ENCODE measurements around the gene SLC30A10.
"Not testable (repeated sequence)": the region's sequence is repeated elsewhere in the genome, so short reads cannot be mapped to it uniquely, and the experiment has no call there.

SLC30A10 gene

GRCh38 chr1:219880765-219881457 lies 47.4 kb downstream of the SLC30A10 start:
- Histone ChIP-seq H3K9me3 (ENCODE audit: control insufficient read depth, low read length) (no peaks in the 10 kb centered on the region), H3K4me1 (ENCODE audit: control insufficient read depth, insufficient read depth, low read length, poor library complexity, severe bottlenecking) (no peaks in the 10 kb centered on the region), H3K27me3 (replicated peaks; ENCODE audit: control insufficient read depth, insufficient read depth, low read length, poor library complexity, severe bottlenecking) (no peaks in the 10 kb centered on the region), H3K36me3 (ENCODE audit: control insufficient read depth, insufficient read depth, low read length) (no peaks in the 10 kb centered on the region), H3K27ac (ENCODE audit: insufficient read depth, low read length, poor library complexity, severe bottlenecking) (no peak overlapping the region), H3K4me3 (ENCODE audit: insufficient read depth, low read depth, low read length, poor library complexity, severe bottlenecking) (no peak overlapping the region)
- DNase-seq = no peak

GRCh38 chr1:219876798-219877209 lies 51.6 kb downstream of the SLC30A10 start:
- Histone ChIP-seq H3K36me3 (ENCODE audit: control insufficient read depth, insufficient read depth, low read length) (no peaks in the 10 kb centered on the region), H3K4me1 (ENCODE audit: control insufficient read depth, insufficient read depth, low read length, poor library complexity, severe bottlenecking) (no peaks in the 10 kb centered on the region), H3K9me3 (ENCODE audit: control insufficient read depth, low read length) (no peaks in the 10 kb centered on the region), H3K27me3 (replicated peaks; ENCODE audit: control insufficient read depth, insufficient read depth, low read length, poor library complexity, severe bottlenecking) (no peaks in the 10 kb centered on the region), H3K27ac (ENCODE audit: insufficient read depth, low read length, poor library complexity, severe bottlenecking) (no peak overlapping the region), H3K4me3 (ENCODE audit: insufficient read depth, low read depth, low read length, poor library complexity, severe bottlenecking) (no peak overlapping the region)
- no peak for DNase-seq

- no peaks in the 10 kb centered on the region for H3K4me1 ChIP-seq (ENCODE audit: control insufficient read depth, insufficient read depth, low read length, poor library complexity, severe bottlenecking)
- no peaks in the 10 kb centered on the region for H3K27me3 ChIP-seq (replicated peaks; ENCODE audit: control insufficient read depth, insufficient read depth, low read length, poor library complexity, severe bottlenecking)
- no peaks in the 10 kb centered on the region for H3K36me3 ChIP-seq (ENCODE audit: control insufficient read depth, insufficient read depth, low read length)
- no peak overlapping the region for H3K4me3 ChIP-seq (ENCODE audit: insufficient read depth, low read depth, low read length, poor library complexity, severe bottlenecking)
- H3K27ac ChIP-seq (ENCODE audit: insufficient read depth, low read length, poor library complexity, severe bottlenecking) = no peak overlapping the region
- no peak for DNase-seq
- H3K9me3 ChIP-seq (ENCODE audit: control insufficient read depth, low read length) = no peaks in the 10 kb centered on the region
Measured at GRCh38 chr1:219875860-219876259, 52.5 kb downstream of the SLC30A10 start.

- not testable (repeated sequence) for H3K27ac ChIP-seq (ENCODE audit: insufficient read depth, low read length, poor library complexity, severe bottlenecking); H3K36me3 ChIP-seq (ENCODE audit: control insufficient read depth, insufficient read depth, low read length); DNase-seq; H3K4me1 ChIP-seq (ENCODE audit: control insufficient read depth, insufficient read depth, low read length, poor library complexity, severe bottlenecking); H3K9me3 ChIP-seq (ENCODE audit: control insufficient read depth, low read length); H3K27me3 ChIP-seq (replicated peaks; ENCODE audit: control insufficient read depth, insufficient read depth, low read length, poor library complexity, severe bottlenecking); H3K4me3 ChIP-seq (ENCODE audit: insufficient read depth, low read depth, low read length, poor library complexity, severe bottlenecking)
Measured at GRCh38 chr1:219872538-219872937, 55.8 kb downstream of the SLC30A10 start.

GRCh38 chr1:219871427-219872057 lies 56.8 kb downstream of the SLC30A10 start:
- no peaks in the 10 kb centered on the region for H3K27me3 ChIP-seq (replicated peaks; ENCODE audit: control insufficient read depth, insufficient read depth, low read length, poor library complexity, severe bottlenecking)
- DNase-seq = no peak
- no peaks in the 10 kb centered on the region for H3K9me3 ChIP-seq (ENCODE audit: control insufficient read depth, low read length)
- no peaks in the 10 kb centered on the region for H3K36me3 ChIP-seq (ENCODE audit: control insufficient read depth, insufficient read depth, low read length)
- H3K27ac ChIP-seq (ENCODE audit: insufficient read depth, low read length, poor library complexity, severe bottlenecking) = no peak overlapping the region
- H3K4me1 ChIP-seq (ENCODE audit: control insufficient read depth, insufficient read depth, low read length, poor library complexity, severe bottlenecking) = no peaks in the 10 kb centered on the region
- H3K4me3 ChIP-seq (ENCODE audit: insufficient read depth, low read depth, low read length, poor library complexity, severe bottlenecking) = no peak overlapping the region

- not testable (repeated sequence) for H3K36me3 ChIP-seq (ENCODE audit: control insufficient read depth, insufficient read depth, low read length); H3K9me3 ChIP-seq (ENCODE audit: control insufficient read depth, low read length); DNase-seq; H3K4me3 ChIP-seq (ENCODE audit: insufficient read depth, low read depth, low read length, poor library complexity, severe bottlenecking); H3K27ac ChIP-seq (ENCODE audit: insufficient read depth, low read length, poor library complexity, severe bottlenecking); H3K27me3 ChIP-seq (replicated peaks; ENCODE audit: control insufficient read depth, insufficient read depth, low read length, poor library complexity, severe bottlenecking); H3K4me1 ChIP-seq (ENCODE audit: control insufficient read depth, insufficient read depth, low read length, poor library complexity, severe bottlenecking)
Measured at GRCh38 chr1:219868615-219869014, 59.7 kb downstream of the SLC30A10 start.

Measured in effector memory CD4-positive, alpha-beta T cell (primary cell).